SH-SY5Y (cell line): Measurements from ENCODE around the gene TBL1X.

Experiments
- GATA2 ChIP-seq: IDR thresholded peaks from 2 replicates; pipeline ENCODE4 v1.6.1; 2011; ENCODE audit warnings: mild to moderate bottlenecking, low read depth, low read length
- GATA3 ChIP-seq: IDR thresholded peaks from 2 replicates; pipeline ENCODE4 v1.6.1; 2011; ENCODE audit warnings: low read depth, mild to moderate bottlenecking, low read length, moderate library complexity

GRCh38 chrX:9634551-9634950 lies 169.7 kb downstream of the TBL1X start:
- TF ChIP-seq GATA3 (no peak), GATA2 (no peak)
